A549 treated with Mapracorat at 1 μM for 4 hours (cell line): Measurements from ENCODE around the gene GJA9. TPM values are rescaled to one million over a fixed set of nuclear protein-coding genes. Genes with fewer than 3 reads are reported as not detected.

Experiments
- total RNA-seq: library from RNA; stranded (reverse); fragments of 200-300 nt; extraction: Qiagen RNA extraction; gene quantifications from 5 replicates; pipeline ENCODE4 v1.2.3, GENCODE V29; 2022

Gene GJA9
- total RNA-seq, result not detected in 5 replicates

GRCh38 chr1:38881487-38881886 lies at the start of gene GJA9:
Gene GJA9 (minus strand): TSS chr1:38881587. CDS start chr1:38876098, 5,489 bp downstream.

GRCh38 chr1:38873027-38873969 lies 8.1 kb downstream of the GJA9 start, which contains the start of gene MYCBP:
Gene MYCBP (minus strand): TSS chr1:38873348. CDS start chr1:38873305, 43 bp downstream.

GRCh38 chr1:38859561-38860453 lies 21.6 kb downstream of the GJA9 start, which contains the start of gene RRAGC:
Gene RRAGC (minus strand): TSS chr1:38859772. CDS start chr1:38859646, 126 bp downstream.

Other genes starting within 250 kb of the GJA9 start
- gene RRAGC, start 21.8 kb downstream of the GJA9 start, total RNA-seq, result 29.8 to 32.1 TPM (median 31.1 TPM) in 5 replicates
- 13.0 to 21.3 TPM (median 19.7 TPM) in 5 replicates for gene MYCBP, start 8.2 kb downstream of the GJA9 start, total RNA-seq
- 1.6 to 2.8 TPM (median 1.8 TPM) in 5 replicates for gene RHBDL2, start 60.2 kb upstream of the GJA9 start, total RNA-seq
- 42.2 to 47.8 TPM (median 45.3 TPM) in 5 replicates for gene AKIRIN1, start 109.7 kb upstream of the GJA9 start, total RNA-seq
- gene NDUFS5, start 144.8 kb upstream of the GJA9 start, total RNA-seq, result 404 to 617 TPM (median 421 TPM) in 5 replicates